ENCODE results near the gene MAML2.

The MAML2 gene

DNA sequence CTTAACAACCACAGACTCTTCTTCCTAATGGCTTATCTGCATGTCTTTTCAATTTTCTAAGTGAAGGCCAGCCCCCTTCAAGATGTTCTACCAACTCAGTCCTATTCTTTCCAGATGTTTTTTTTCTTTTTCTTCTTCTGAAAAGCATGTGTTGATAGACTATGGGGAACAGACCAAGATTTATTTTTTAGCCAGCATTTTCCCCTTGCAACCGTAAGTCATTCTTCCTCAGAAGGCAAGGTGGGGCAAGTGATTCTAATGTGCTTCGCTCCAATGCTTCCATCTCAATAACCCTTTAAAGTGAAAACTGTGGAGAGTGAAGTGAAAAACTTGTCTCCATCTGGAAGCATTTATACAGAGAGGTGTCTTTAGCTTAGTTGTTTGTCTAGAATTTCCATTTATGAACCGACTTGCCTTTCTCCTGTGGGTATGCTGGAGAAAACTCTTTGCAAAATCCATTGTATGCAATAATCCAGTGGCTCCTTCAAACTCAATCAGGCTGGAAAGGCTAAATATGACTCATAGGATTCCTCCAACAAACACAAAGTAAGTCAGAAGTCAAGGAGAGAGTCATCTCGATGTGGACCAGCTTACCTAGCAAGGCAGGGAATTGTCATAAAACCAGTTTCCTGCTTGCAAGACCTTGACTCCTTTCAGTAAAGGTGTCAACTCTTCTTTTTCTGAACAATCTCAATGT lies 83.7 kb downstream of the MAML2 start:
- TF ChIP-seq, protein P1, sequence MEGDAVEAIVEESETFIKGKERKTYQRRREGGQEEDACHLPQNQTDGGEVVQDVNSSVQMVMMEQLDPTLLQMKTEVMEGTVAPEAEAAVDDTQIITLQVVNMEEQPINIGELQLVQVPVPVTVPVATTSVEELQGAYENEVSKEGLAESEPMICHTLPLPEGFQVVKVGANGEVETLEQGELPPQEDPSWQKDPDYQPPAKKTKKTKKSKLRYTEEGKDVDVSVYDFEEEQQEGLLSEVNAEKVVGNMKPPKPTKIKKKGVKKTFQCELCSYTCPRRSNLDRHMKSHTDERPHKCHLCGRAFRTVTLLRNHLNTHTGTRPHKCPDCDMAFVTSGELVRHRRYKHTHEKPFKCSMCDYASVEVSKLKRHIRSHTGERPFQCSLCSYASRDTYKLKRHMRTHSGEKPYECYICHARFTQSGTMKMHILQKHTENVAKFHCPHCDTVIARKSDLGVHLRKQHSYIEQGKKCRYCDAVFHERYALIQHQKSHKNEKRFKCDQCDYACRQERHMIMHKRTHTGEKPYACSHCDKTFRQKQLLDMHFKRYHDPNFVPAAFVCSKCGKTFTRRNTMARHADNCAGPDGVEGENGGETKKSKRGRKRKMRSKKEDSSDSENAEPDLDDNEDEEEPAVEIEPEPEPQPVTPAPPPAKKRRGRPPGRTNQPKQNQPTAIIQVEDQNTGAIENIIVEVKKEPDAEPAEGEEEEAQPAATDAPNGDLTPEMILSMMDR (IDR thresholded peaks at IDR 0.05; ENCODE audit: insufficient read depth, low read depth, low read length, missing control alignments) = no peak
- H3K4me3 ChIP-seq (ENCODE audit: low read length) = no peak overlapping the region
- peak; percentile 92 for DNase-seq (ENCODE audit: low read depth)

DNA sequence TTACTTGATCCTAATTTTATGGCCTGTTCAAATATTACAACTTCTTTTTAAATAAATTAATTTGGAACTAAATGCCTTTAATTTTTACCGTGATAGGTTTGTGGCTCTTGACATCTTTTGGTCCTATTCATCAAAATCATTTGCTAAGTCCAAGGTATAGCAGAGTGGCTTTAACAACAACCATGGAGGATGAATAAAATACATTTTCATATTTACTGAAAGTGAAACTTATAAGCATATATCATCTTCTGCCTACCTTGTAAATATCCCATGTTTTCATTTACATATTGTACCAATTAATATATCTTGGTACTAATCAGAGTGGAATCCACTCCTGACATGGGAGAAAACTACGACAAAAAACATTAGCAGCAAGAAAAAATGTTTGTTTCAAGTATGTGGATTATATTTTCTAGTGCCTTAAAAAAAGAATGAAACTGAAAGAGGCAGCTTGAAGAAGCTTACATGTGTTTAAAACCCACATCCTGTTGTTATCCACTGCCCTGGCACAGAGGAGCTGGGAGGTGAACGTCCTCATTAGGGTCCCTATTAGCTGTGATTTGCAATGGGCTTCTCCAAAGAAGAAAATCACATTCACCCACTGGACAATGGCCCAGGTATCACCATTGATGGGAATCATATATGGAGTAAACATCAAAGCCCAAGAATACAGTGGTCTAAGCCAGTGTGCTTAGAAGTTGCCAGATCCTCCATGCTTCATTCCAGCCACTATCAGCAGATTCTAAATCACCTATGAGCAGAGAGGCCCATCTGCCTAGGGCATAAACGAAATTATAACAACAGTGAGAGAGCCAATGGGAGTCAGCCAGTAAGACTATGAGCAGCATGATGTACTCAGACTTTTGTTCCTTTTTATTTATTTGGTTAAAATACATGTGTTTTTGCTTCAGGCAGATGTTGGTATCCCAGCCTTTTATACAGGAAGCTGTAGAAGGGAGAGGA lies 84.7 kb downstream of the MAML2 start:
- DNase-seq (ENCODE audit: low read depth) = no peak
- TF ChIP-seq, protein P1 (IDR thresholded peaks at IDR 0.05; ENCODE audit: insufficient read depth, low read depth, low read length, missing control alignments) = no peak
- no peak overlapping the region for H3K4me3 ChIP-seq (ENCODE audit: low read length)

DNA sequence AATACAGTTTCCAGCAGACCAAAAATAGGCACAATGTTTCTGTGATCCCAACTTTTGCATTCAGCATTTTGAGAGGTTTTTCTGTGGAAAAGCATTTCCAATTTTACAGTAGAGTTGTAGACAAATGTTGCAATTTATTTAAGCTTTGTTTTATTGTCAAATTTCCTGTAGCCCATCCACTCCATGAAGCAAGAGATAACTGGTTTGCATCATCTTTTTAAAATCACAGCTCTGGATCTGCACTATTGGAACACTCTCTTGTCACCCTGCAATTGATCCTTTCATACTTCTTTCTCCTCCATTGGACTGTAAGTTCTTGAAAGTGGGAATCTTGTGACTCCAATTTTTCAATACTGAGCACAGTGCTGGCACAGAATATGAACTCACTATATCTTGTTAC lies 86.0 kb downstream of the MAML2 start:
- DNase-seq (ENCODE audit: low read depth) = no peak
- TF ChIP-seq, protein P1 (IDR thresholded peaks at IDR 0.05; ENCODE audit: insufficient read depth, low read depth, low read length, missing control alignments) = no peak
- no peak overlapping the region for H3K4me3 ChIP-seq (ENCODE audit: low read length)

DNA sequence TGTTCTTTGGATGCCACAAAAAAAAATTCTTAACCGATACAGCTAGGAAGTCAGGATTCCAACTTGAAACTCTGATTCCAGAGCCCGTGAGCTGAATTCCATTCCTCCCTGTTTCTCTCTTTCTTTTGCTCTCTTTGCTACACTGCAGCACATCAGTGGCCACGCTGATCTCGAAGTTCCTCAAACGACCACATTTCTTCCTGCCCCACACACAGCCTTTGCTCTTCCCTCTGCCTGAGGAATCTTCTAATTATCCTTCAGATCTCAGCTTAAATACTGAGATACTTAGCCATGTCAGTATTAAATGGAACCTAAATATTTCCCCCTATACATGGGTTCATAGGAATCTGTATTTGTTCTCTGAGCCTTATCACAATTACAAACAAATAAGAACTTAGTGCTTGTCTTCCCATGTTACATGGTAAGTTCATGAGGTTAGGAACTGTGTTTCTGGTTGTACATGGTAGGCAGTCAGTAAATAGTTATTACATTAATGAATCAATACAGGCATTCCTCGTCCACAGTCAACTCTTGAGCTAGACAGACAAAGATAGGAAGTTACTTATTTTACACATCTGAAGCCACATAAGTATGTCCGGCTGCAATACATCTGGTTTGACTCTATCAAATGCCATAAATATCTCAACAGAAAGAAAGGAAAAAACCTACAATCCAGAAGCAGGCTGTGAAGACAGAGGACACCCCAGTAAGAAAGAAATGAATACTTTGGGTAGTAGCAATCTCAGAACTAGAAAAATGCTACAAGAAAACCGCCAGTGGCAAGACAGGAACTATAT lies 86.6 kb downstream of the MAML2 start:
- DNase-seq (ENCODE audit: low read depth) = no peak
- H3K4me3 ChIP-seq (ENCODE audit: low read length) = no peak overlapping the region
- TF ChIP-seq, protein P1 (IDR thresholded peaks at IDR 0.05; ENCODE audit: insufficient read depth, low read depth, low read length, missing control alignments) = no peak

- no peak overlapping the region for H3K4me3 ChIP-seq (ENCODE audit: low read length)
- peak; percentile 23 for DNase-seq (ENCODE audit: low read depth)
- TF ChIP-seq, protein P1 (IDR thresholded peaks at IDR 0.05; ENCODE audit: insufficient read depth, low read depth, low read length, missing control alignments) = no peak
Measured at GRCh38 chr11:96254854-96255253, 88.1 kb downstream of the MAML2 start.

DNA sequence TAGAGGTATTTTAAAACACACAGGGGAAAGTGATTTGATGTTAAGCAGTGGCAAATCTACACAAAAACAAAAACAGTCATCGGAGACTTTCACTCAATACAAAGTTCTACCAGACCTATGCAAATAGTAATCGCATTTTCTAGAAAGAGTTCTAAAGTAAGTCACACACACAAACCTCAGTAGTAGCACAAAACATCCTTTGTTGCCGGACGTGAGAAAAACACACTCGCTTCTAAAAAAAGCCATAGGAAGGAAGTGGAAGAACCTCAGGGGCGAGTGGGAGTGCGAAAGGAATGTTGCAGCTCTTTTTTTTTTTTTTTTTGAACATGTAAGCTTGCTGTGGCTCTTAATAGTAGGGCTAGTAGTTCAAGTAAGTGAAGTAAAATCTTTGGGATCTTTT lies 88.9 kb downstream of the MAML2 start:
- DNase-seq (ENCODE audit: low read depth) = peak; percentile 25

More for the DNA sequence above, 88.9 kb downstream of the MAML2 start:
- no peak overlapping the region for H3K4me3 ChIP-seq (ENCODE audit: low read length)
- TF ChIP-seq, protein P1 (IDR thresholded peaks at IDR 0.05; ENCODE audit: insufficient read depth, low read depth, low read length, missing control alignments) = no peak
